HEK293T (cell line): ENCODE measurements around the gene SKIC8.

Experiments
- BHLHE40 ChIP-seq: fragments of 450-650 bp; IDR thresholded peaks from 2 replicates; pipeline ENCODE4 v1.6.1; 2016; ENCODE audit warnings: mild to moderate bottlenecking, moderate library complexity, borderline replicate concordance
- ELF4 ChIP-seq: fragments of 450-650 bp; IDR thresholded peaks from 2 replicates; pipeline ENCODE4 v1.6.1; 2017; ENCODE audit warnings: antibody characterized with exemption
- SUZ12 ChIP-seq: fragments of 450-650 bp; IDR thresholded peaks from 2 replicates; pipeline ENCODE4 v1.6.1; 2016; ENCODE audit warnings: mild to moderate bottlenecking

- no peak for TF ChIP-seq SUZ12
- no peak for TF ChIP-seq BHLHE40
- no peak for TF ChIP-seq ELF4
Measured at GRCh38 chr15:78264304-78265136, 34.9 kb downstream of the SKIC8 start, which contains the start of gene DNAJA4.
